T-helper 2 cell treated with Interferon-gamma antibody and Interleukin-4, amounts not matched to agents 5 μg/mL and 100 μg/mL, for 36 hours (primary cell): Measurements from ENCODE around the gene KMT2E.
"Not testable (repeated sequence)": the region's sequence is repeated elsewhere in the genome, so short reads cannot be mapped to it uniquely, and the experiment has no call there.

Experiments
- DNase-seq: peaks from one replicate; pipeline ENCODE4 v3.0.0; 2021; ENCODE audit warnings: low spot score
- H3K27ac Mint-ChIP-seq: one replicate; pipeline ENCODE4 v1.8.0; 2021; ENCODE audit warnings: mild to moderate bottlenecking, mixed read lengths
- H3K27me3 Mint-ChIP-seq: one replicate; pipeline ENCODE4 v1.8.0; 2021; ENCODE audit warnings: low read depth, mixed read lengths
- H3K36me3 Mint-ChIP-seq: one replicate; pipeline ENCODE4 v1.8.0; 2021; ENCODE audit warnings: low read depth, mixed read lengths
- H3K4me1 Mint-ChIP-seq: one replicate; pipeline ENCODE4 v1.8.0; 2021; ENCODE audit warnings: low read depth, mixed read lengths
- H3K4me3 Mint-ChIP-seq: one replicate; pipeline ENCODE4 v1.8.0; 2022; ENCODE audit warnings: mild to moderate bottlenecking, moderate library complexity, mixed read lengths
- H3K9me3 Mint-ChIP-seq: one replicate; pipeline ENCODE4 v1.8.0; 2021; ENCODE audit warnings: mixed read lengths

Gene KMT2E

DNA sequence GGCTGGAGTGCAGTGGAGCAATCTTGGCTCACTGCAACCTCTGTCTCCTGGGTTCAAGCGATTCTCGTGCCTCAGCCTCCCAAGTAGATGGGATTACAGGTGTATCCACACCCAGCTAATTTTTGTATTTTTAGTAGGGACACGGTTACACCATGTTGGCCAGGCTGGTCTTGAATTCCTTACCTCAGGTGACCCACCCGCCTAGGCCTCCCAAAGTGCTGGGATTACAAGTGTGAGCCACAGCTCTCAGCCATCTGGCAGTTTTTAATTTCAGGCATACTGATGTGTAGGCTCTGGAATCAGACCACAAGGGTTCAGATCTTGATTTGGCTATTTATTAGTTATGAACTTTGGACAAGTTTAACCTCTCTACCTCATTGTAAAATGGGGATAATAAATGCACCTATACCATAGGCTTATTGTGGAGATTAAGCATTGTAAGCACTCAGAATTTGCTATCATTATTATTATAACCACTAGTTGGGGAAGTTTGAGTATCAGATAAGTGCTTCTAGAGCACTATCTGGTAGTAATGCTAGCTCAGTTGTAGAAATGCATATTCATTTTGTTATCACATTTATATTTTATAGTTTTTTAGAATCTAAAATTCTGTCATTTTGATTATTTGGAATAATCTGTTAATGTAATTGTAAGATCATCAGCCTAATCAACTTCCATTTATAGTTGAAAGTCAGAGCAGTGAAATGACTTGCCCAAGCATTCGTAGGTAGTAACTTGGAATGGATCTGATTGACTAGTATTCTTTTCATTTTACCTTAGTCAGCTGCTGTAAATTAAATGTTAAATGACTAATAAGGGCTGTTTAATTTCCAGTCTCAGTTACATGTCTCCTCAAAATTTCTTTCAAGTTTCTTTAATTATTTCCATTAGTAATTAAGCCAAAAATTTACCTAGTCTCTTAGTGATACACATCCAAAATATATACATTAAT is 22.5 kb downstream of the KMT2E start:
- H3K4me3 Mint-ChIP-seq, result no peak overlapping the region
- H3K36me3 Mint-ChIP-seq, result peaks cover 26% of the 10 kb centered on the region
- no peaks in the 10 kb centered on the region for H3K9me3 Mint-ChIP-seq
- H3K27ac Mint-ChIP-seq, result no peak overlapping the region
- DNase-seq, result no peak
- H3K4me1 Mint-ChIP-seq, result peaks cover 34% of the 10 kb centered on the region
- no peaks in the 10 kb centered on the region for H3K27me3 Mint-ChIP-seq

- Mint-ChIP-seq H3K27ac (no peak overlapping the region), H3K4me3 (no peak overlapping the region), H3K9me3 (no peaks in the 10 kb centered on the region), H3K27me3 (no peaks in the 10 kb centered on the region), H3K36me3 (peaks cover 29% of the 10 kb centered on the region), H3K4me1 (peaks cover 30% of the 10 kb centered on the region)
- no peak for DNase-seq
Measured at GRCh38 chr7:105037319-105037718, 23.3 kb downstream of the KMT2E start.

DNA sequence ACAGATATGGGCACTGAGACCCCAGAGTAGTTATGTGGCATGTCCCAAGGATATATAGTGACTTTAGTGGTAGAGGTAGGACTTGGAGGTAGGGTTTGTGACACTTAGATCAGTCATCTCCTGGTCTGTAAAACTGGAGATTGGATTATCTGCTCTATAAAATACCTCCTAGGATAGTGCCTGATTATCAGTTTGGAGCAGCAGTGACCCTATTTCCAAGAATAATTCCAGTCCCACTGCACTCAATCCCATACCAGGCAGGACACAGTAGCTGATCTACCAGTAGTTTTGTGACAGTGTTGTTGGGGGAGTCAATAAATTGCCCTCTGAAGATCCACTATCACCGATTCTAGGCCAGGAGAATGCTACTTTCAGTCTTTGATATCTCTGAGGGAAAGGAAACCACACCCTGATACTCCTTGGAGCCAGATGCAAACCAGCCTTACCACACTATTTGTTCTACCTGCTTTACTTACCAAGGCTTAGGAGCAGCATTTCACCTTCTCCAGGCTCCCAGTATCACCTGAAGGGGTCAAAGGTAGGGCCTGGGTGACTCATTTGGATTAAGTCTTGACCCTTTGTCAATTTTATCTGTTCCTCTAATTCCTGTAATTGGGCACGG is 30.6 kb downstream of the KMT2E start:
- H3K4me3 Mint-ChIP-seq, result peak overlapping the region; percentile 2
- H3K4me1 Mint-ChIP-seq, result peaks cover 26% of the 10 kb centered on the region
- no peak for DNase-seq
- H3K27me3 Mint-ChIP-seq, result no peaks in the 10 kb centered on the region
- H3K36me3 Mint-ChIP-seq, result peaks cover 43% of the 10 kb centered on the region
- no peaks in the 10 kb centered on the region for H3K9me3 Mint-ChIP-seq
- H3K27ac Mint-ChIP-seq, result peak overlapping the region; percentile 44

- H3K27ac Mint-ChIP-seq, result no peak overlapping the region
Measured at GRCh38 chr7:105046414-105046813, 32.4 kb downstream of the KMT2E start.

GRCh38 chr7:105047932-105048331 is 33.9 kb downstream of the KMT2E start:
- Mint-ChIP-seq H3K27me3 (no peaks in the 10 kb centered on the region), H3K9me3 (no peaks in the 10 kb centered on the region), H3K4me1 (peaks cover 38% of the 10 kb centered on the region), H3K4me3 (no peak overlapping the region), H3K27ac (no peak overlapping the region), H3K36me3 (peaks cover 54% of the 10 kb centered on the region)
- no peak for DNase-seq

More at GRCh38 chr7:105046414-105046813, 32.4 kb downstream of the KMT2E start:
- peaks cover 35% of the 10 kb centered on the region for H3K4me1 Mint-ChIP-seq
- DNase-seq, result no peak
- peaks cover 53% of the 10 kb centered on the region for H3K36me3 Mint-ChIP-seq
- no peaks in the 10 kb centered on the region for H3K9me3 Mint-ChIP-seq
- H3K4me3 Mint-ChIP-seq, result no peak overlapping the region
- H3K27me3 Mint-ChIP-seq, result no peaks in the 10 kb centered on the region

GRCh38 chr7:105050493-105050892 is 36.5 kb downstream of the KMT2E start:
- H3K27me3 Mint-ChIP-seq, result no peaks in the 10 kb centered on the region
- H3K4me1 Mint-ChIP-seq, result peaks cover 32% of the 10 kb centered on the region
- H3K36me3 Mint-ChIP-seq, result peaks cover 53% of the 10 kb centered on the region
- H3K4me3 Mint-ChIP-seq, result no peak overlapping the region
- no peaks in the 10 kb centered on the region for H3K9me3 Mint-ChIP-seq
- peak overlapping the region; percentile 38 for H3K27ac Mint-ChIP-seq
- no peak for DNase-seq

- H3K4me1 Mint-ChIP-seq, result peaks cover 34% of the 10 kb centered on the region
- H3K36me3 Mint-ChIP-seq, result peaks cover 51% of the 10 kb centered on the region
- not testable (repeated sequence) for H3K4me3 Mint-ChIP-seq, H3K27me3 Mint-ChIP-seq, DNase-seq, H3K9me3 Mint-ChIP-seq
- H3K27ac Mint-ChIP-seq, result peak overlapping the region; percentile 32
Measured at GRCh38 chr7:105050899-105051298, 36.9 kb downstream of the KMT2E start.

DNA sequence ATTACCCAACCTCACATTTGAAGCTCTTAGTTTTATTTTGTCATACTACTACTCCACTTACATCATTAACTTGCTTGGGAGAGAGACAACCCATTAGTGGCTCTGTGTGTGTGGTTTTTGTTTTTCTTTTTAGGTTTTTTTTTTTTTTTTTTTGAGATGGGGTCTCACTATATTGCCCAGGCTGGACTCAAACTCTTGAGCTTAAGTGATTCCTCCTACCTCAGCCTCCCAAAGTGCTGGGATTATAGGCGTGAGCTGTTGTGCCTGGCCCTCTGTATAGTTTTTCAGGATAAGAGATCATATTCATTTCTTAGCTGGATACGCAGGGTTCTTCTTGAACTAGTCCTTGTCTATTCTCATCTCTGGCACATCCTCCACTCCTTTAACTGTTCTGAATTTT is 41.1 kb downstream of the KMT2E start:
- Mint-ChIP-seq H3K9me3 (no peaks in the 10 kb centered on the region), H3K4me1 (peaks cover 28% of the 10 kb centered on the region), H3K27me3 (no peaks in the 10 kb centered on the region), H3K27ac (no peak overlapping the region), H3K4me3 (no peak overlapping the region), H3K36me3 (peaks cover 42% of the 10 kb centered on the region)
- DNase-seq, result no peak

GRCh38 chr7:105055621-105056020 is 41.6 kb downstream of the KMT2E start:
- peaks cover 37% of the 10 kb centered on the region for H3K36me3 Mint-ChIP-seq
- no peak overlapping the region for H3K4me3 Mint-ChIP-seq
- no peaks in the 10 kb centered on the region for H3K27me3 Mint-ChIP-seq
- H3K9me3 Mint-ChIP-seq, result no peaks in the 10 kb centered on the region
- no peak for DNase-seq
- H3K27ac Mint-ChIP-seq, result no peak overlapping the region
- peaks cover 27% of the 10 kb centered on the region for H3K4me1 Mint-ChIP-seq

GRCh38 chr7:105057472-105057871 is 43.5 kb downstream of the KMT2E start:
- Mint-ChIP-seq H3K27ac (peak overlapping the region; percentile 50), H3K27me3 (no peaks in the 10 kb centered on the region), H3K4me3 (no peak overlapping the region), H3K9me3 (no peaks in the 10 kb centered on the region), H3K4me1 (peaks cover 28% of the 10 kb centered on the region), H3K36me3 (peaks cover 25% of the 10 kb centered on the region)
- no peak for DNase-seq

DNA sequence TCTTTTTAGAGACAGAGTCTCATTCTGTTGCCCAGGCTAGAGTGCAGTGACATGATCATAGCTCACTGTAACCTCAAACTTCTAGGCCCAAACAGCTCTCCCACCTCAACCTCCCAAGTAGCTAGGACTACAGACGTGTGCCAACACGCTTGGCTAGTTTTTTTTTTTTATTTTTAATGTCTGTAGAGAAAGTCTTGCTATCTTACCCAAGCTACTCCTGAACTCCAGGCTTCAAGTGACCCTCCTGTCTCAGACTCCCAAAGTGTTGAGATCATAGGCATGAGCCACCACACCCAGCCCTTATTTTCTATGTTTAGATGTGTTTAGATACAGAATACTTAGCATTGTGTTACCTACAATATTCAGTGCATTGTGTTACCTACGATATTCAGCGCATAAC is 46.4 kb downstream of the KMT2E start:
- H3K36me3 Mint-ChIP-seq, result peaks cover 27% of the 10 kb centered on the region
- H3K9me3 Mint-ChIP-seq, result no peaks in the 10 kb centered on the region

GRCh38 chr7:105060923-105061322 is 46.9 kb downstream of the KMT2E start:
- H3K4me3 Mint-ChIP-seq, result no peak overlapping the region
- H3K36me3 Mint-ChIP-seq, result peaks cover 26% of the 10 kb centered on the region
- H3K27me3 Mint-ChIP-seq, result no peaks in the 10 kb centered on the region
- no peak overlapping the region for H3K27ac Mint-ChIP-seq
- H3K4me1 Mint-ChIP-seq, result peaks cover 29% of the 10 kb centered on the region
- no peak for DNase-seq
- H3K9me3 Mint-ChIP-seq, result no peaks in the 10 kb centered on the region

More for the DNA sequence above, 46.4 kb downstream of the KMT2E start:
- H3K27me3 Mint-ChIP-seq, result no peaks in the 10 kb centered on the region
- peaks cover 32% of the 10 kb centered on the region for H3K4me1 Mint-ChIP-seq
- DNase-seq, result no peak
- H3K4me3 Mint-ChIP-seq, result no peak overlapping the region
- H3K27ac Mint-ChIP-seq, result no peak overlapping the region

DNA sequence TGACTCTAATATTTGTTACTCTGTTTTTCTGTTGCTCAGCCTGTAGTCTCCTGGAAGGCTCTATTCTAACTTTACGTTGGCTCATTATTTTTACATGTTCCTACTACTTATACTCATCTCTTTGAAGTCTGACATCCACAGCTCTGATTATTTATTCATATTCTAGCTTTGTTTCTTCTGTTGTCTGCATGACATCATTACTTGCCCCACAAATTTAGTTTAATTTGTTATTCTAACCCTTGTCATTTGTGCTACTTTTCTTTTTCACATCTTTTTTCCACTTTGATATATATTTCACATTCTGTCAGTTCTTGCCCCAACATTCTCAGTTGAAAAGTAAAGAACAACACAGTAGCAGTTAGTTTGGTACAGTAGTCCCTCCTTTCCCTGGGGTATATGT is 51.1 kb downstream of the KMT2E start:
- Mint-ChIP-seq H3K4me3 (no peak overlapping the region), H3K27me3 (no peaks in the 10 kb centered on the region), H3K36me3 (peaks cover 44% of the 10 kb centered on the region), H3K27ac (peak overlapping the region; percentile 32), H3K9me3 (no peaks in the 10 kb centered on the region), H3K4me1 (peaks cover 25% of the 10 kb centered on the region)
- no peak for DNase-seq

DNA sequence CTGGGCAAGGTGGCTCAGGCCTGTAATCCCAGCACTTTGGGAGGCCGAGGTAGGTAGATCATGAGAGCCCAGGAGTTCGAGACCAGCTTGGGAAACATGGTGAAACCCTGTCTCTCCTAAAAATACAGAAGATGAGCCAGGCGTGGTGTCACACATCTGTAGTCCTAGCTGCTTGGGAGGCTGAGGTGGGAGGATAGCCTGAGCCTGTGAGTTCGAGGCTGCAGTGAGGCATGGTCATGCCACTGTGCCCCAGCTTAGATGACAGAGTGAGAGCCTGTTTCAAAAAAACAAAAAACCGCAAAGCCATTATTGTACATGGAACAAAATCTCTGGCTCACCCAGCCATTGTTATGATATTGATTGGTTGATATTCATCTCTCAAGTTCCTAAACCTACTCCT is 53.7 kb downstream of the KMT2E start:
- Mint-ChIP-seq H3K4me3 (no peak overlapping the region), H3K36me3 (peaks cover 58% of the 10 kb centered on the region), H3K9me3 (no peaks in the 10 kb centered on the region), H3K4me1 (peaks cover 15% of the 10 kb centered on the region), H3K27me3 (no peaks in the 10 kb centered on the region), H3K27ac (no peak overlapping the region)
- no peak for DNase-seq
